ENCODE data around the gene FSIP1. TPM values are rescaled to one million over a fixed set of nuclear protein-coding genes. Genes with fewer than 3 reads are reported as not detected.

Gene FSIP1
- total RNA-seq, 4 donors from 2014 or later, result 0.17 TPM; not detected in 3

- intact Hi-C loops (cut with DNase I; ENCODE audit: low total_unique reads), result no loop called here
- no peak for DNase-seq (ENCODE audit: low spot score in 2 of 2)
- no peak for TF ChIP-seq POLR2A (IDR thresholded peaks at IDR 0.05)
- TF ChIP-seq, protein P1, sequence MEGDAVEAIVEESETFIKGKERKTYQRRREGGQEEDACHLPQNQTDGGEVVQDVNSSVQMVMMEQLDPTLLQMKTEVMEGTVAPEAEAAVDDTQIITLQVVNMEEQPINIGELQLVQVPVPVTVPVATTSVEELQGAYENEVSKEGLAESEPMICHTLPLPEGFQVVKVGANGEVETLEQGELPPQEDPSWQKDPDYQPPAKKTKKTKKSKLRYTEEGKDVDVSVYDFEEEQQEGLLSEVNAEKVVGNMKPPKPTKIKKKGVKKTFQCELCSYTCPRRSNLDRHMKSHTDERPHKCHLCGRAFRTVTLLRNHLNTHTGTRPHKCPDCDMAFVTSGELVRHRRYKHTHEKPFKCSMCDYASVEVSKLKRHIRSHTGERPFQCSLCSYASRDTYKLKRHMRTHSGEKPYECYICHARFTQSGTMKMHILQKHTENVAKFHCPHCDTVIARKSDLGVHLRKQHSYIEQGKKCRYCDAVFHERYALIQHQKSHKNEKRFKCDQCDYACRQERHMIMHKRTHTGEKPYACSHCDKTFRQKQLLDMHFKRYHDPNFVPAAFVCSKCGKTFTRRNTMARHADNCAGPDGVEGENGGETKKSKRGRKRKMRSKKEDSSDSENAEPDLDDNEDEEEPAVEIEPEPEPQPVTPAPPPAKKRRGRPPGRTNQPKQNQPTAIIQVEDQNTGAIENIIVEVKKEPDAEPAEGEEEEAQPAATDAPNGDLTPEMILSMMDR (IDR thresholded peaks at IDR 0.05), result no peak
- 34 to 39% methylated on average over 11 of the region's 11 CpGs for WGBS, 2 donors
- H3K4me3 ChIP-seq (ENCODE audit: low read depth, poor library complexity, severe bottlenecking), result no peak overlapping the region
Measured at GRCh38 chr15:39692356-39693327, 90.0 kb downstream of the FSIP1 start.

GRCh38 chr15:39690881-39691634, 91.6 kb downstream of the FSIP1 start:
- TF ChIP-seq, protein P1 (IDR thresholded peaks at IDR 0.05), result no peak
- no peak for TF ChIP-seq POLR2A (IDR thresholded peaks at IDR 0.05)
- intact Hi-C loops (cut with DNase I; ENCODE audit: low total_unique reads), result no loop called here
- H3K4me3 ChIP-seq (ENCODE audit: low read depth, poor library complexity, severe bottlenecking), result no peak overlapping the region
- 67 to 73% methylated on average over 6 of the region's 6 CpGs for WGBS, 2 donors
- no peak for DNase-seq (ENCODE audit: low spot score in 2 of 2)

DNA sequence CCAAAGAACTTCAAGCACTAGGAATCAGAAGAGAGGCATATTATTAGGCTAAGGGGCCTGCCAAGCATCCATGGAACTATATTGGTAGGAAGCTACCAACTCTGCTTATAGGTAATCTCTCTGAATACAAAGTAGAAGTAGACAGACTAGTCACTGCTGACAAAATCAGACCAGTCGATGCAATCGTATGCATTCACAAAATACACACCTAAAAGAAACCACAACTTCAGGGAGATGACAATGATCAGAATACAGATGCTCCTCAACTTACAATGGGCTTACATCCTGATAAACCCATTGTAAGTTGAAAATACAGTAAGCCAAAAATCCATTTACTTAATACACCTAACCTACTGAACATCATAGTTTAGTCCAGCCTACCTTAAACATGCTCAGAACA, 94.7 kb downstream of the FSIP1 start:
- intact Hi-C loops (cut with DNase I; ENCODE audit: low total_unique reads), result loop anchor here (5.0 kb wide), 1 partner anchor 64 kb away; no protein-coding TSS in a partner anchor
- WGBS, 2 donors, result 53 to 91% methylated on average over 2 of the region's 2 CpGs
- DNase-seq (ENCODE audit: low spot score in 2 of 2), result no peak
- TF ChIP-seq POLR2A (IDR thresholded peaks at IDR 0.05), result no peak
- TF ChIP-seq, protein P1 (IDR thresholded peaks at IDR 0.05), result no peak
- no peak overlapping the region for H3K4me3 ChIP-seq (ENCODE audit: low read depth, poor library complexity, severe bottlenecking)

GRCh38 chr15:39685999-39686613, 96.5 kb downstream of the FSIP1 start:
- no peak overlapping the region for H3K4me3 ChIP-seq (ENCODE audit: low read depth, poor library complexity, severe bottlenecking)
- peak in 1 of 2 donors; percentile 28 for DNase-seq (ENCODE audit: low spot score in 2 of 2)
- intact Hi-C loops (cut with DNase I; ENCODE audit: low total_unique reads), result loop anchor here (5.0 kb wide), 1 partner anchor 66 kb away; no protein-coding TSS in a partner anchor
- TF ChIP-seq, protein P1 (IDR thresholded peaks at IDR 0.05), result no peak
- TF ChIP-seq POLR2A (IDR thresholded peaks at IDR 0.05), result no peak
- WGBS, 2 donors, result 24 to 26% methylated on average over 4 of the region's 4 CpGs

DNA sequence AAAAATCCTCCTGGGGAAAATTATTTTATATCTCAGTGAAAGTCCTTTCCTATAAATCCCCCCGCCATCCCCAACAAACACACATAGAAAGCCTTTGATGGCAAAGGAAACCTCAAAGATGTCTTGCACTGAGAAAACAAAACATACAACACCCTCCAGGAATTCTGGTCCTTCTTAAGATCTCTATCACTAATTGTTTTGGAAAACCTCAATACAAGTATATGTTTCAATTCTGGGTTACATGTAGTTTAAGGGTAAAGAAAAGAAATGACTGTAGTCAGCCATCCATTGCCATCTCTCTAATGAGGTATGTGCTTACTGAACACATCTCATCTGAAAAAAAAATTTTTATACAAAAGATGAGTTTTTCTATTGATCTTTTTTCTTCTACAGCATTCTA, 97.3 kb downstream of the FSIP1 start:
- WGBS, 2 donors, result 46 to 92% methylated on average over 1 of the region's 1 CpG
- TF ChIP-seq, protein P1 (IDR thresholded peaks at IDR 0.05), result no peak
- no peak for TF ChIP-seq POLR2A (IDR thresholded peaks at IDR 0.05)
- H3K4me3 ChIP-seq (ENCODE audit: low read depth, poor library complexity, severe bottlenecking), result no peak overlapping the region
- intact Hi-C loops (cut with DNase I; ENCODE audit: low total_unique reads), result loop anchor here (5.0 kb wide), 1 partner anchor 67 kb away; no protein-coding TSS in a partner anchor
- DNase-seq (ENCODE audit: low spot score in 2 of 2), result no peak

All from lower leg skin (tissue), 4 donors.